T-helper 1 cell treated with Interleukin-12 subunit alpha and Interleukin-12 subunit beta and Interleukin-4 antibody, amounts not matched to agents 30 μg/mL and 1 μg/mL, for 36 hours (primary cell): ENCODE results near the gene PXN.
"Not testable (repeated sequence)": the region's sequence is repeated elsewhere in the genome, so short reads cannot be mapped to it uniquely, and the experiment has no call there.

ENCODE experiments used
- H3K27ac Mint-ChIP-seq: one replicate; pipeline ENCODE4 v1.8.0; 2021; ENCODE audit warnings: mild to moderate bottlenecking, mixed read lengths
- H3K27me3 Mint-ChIP-seq: one replicate; pipeline ENCODE4 v1.8.0; 2021; ENCODE audit warnings: low read depth, mixed read lengths
- H3K36me3 Mint-ChIP-seq: one replicate; pipeline ENCODE4 v1.8.0; 2021; ENCODE audit warnings: low read depth, mixed read lengths
- H3K4me1 Mint-ChIP-seq: one replicate; pipeline ENCODE4 v1.8.0; 2021; ENCODE audit warnings: low read depth, mixed read lengths
- H3K4me3 Mint-ChIP-seq: one replicate; pipeline ENCODE4 v1.8.0; 2021; ENCODE audit warnings: mild to moderate bottlenecking, moderate library complexity, mixed read lengths
- H3K9me3 Mint-ChIP-seq: one replicate; pipeline ENCODE4 v1.8.0; 2021; ENCODE audit warnings: mixed read lengths

The PXN gene

DNA sequence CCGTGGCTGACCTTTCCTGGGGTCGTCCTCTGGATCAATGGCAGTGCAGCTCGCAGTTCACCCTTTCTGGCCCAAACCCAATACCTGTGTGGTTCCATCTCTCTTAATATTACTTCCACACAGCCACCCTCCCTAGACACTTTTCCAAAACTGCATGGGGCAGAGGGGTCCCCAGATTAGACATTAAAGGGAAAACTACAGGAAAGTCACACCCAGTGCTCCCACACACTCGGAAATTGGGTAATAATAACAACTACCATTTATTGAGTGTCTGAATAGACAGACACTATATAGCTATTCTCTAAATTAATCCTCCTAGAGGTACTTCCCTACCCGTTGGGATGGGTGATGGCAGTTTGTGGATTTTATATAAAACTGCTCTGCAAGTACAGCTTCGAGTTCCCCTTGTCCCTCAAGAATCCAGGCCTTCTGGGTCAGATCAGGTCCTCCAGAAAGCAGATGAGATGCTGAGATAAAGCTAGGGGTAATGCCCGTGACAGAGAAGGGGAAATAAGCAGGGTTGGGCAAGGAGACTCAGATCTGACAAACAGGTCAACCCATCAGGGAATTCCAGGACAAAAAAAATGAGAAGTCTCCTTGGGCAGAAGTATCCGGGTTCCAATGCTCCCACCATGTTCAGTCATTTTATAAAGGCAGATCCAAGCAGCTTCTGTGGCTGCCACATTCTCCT lies 795 bp upstream of the PXN start:
- Mint-ChIP-seq H3K27me3 (no peaks in the 10 kb centered on the region), H3K4me1 (peaks cover 33% of the 10 kb centered on the region), H3K36me3 (peaks cover 28% of the 10 kb centered on the region), H3K27ac (peak overlapping the region; percentile 80), H3K9me3 (no peaks in the 10 kb centered on the region), H3K4me3 (peak overlapping the region; percentile 89)

DNA sequence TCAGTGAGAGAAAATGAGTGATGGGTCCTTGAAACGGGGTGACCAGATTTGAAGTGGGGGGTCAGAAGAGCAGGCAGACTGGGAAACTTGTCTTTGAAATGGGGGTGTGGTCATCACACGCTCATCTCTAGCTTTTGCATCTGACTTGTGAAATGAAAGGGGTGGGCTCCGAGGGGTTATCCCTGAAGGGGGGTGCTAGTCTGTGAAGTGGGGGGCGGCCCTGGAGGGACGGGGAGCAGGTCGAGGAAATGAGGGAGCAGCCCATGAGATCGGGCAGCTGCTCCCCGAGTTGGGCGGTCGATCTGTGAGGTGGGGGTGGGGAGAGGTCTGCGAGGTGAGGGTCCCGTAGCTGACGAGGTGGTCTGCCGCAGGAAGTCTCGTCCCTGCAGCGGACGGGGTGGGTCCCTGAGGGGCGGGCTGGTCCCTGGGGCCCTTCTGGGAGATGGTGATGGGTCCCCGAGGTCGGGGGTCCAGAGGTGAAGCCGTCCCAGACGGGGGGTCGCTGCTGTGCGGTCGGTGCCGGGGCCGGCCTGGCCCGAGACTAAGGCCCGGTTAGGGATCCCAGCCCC lies 542 bp downstream of the PXN start:
- Mint-ChIP-seq H3K9me3 (no peaks in the 10 kb centered on the region), H3K27ac (peak overlapping the region; percentile 82), H3K27me3 (no peaks in the 10 kb centered on the region), H3K4me3 (peak overlapping the region; percentile 98), H3K4me1 (peaks cover 42% of the 10 kb centered on the region), H3K36me3 (peaks cover 35% of the 10 kb centered on the region)

- Mint-ChIP-seq H3K27me3 (no peaks in the 10 kb centered on the region), H3K36me3 (peaks cover 40% of the 10 kb centered on the region), H3K27ac (peak overlapping the region; percentile 82), H3K9me3 (no peaks in the 10 kb centered on the region), H3K4me3 (peak overlapping the region; percentile 98), H3K4me1 (peaks cover 47% of the 10 kb centered on the region)
Measured at GRCh38 chr12:120264086-120264903, 1.2 kb downstream of the PXN start.

- H3K27ac Mint-ChIP-seq: peak overlapping the region; percentile 49
- H3K27me3 Mint-ChIP-seq: no peaks in the 10 kb centered on the region
- H3K4me1 Mint-ChIP-seq: peaks cover 49% of the 10 kb centered on the region
- peaks cover 41% of the 10 kb centered on the region for H3K36me3 Mint-ChIP-seq
- H3K4me3 Mint-ChIP-seq: peak overlapping the region; percentile 98
- no peaks in the 10 kb centered on the region for H3K9me3 Mint-ChIP-seq
Measured at GRCh38 chr12:120263748-120264085, 1.8 kb downstream of the PXN start.

DNA sequence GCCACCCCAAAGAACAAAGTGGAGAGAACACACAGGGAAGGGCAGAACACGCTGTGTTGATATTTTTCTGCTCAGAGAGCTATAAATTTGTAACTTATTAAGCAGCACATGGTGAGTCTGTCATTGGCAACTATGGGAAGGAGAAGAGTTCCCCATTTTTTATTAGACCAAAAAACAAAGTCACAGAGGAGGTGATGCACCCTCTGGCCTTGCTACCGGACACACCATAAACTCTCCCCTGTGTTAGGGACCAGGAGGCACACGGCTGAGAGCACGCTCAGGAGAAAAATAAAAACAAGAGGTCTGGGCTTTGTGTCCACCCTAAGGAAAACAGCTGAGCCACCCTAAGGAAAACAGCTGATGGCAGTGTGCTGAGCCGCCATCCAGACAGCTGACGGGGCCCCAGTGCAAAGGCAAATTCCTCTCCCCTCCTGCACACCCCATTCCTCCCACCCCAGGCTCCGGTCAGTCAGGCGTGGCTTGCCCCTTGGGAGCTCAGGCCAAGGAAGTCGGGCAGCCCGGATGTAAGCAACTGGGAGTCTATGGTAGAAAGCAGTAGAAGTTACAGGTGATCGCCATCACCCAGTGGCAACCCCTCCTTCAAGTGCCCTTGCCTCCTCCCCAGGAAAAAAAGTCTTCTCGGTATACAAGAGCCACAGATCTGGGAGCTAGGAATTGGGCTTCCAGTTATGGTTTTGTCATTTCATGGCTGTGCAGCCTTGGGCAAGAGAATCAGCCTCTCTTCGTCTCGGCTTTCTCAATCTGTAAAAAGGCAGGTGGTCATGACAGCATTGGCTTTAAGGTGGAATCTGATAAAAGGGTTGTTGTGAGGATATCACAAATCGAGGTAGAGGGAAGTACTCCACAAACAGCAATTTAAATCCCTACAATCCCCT lies 2.4 kb downstream of the PXN start:
- peak overlapping the region; percentile 98 for H3K4me3 Mint-ChIP-seq
- H3K4me1 Mint-ChIP-seq: peaks cover 54% of the 10 kb centered on the region
- peaks cover 41% of the 10 kb centered on the region for H3K36me3 Mint-ChIP-seq
- H3K27me3 Mint-ChIP-seq: no peaks in the 10 kb centered on the region
- no peaks in the 10 kb centered on the region for H3K9me3 Mint-ChIP-seq
- peak overlapping the region; percentile 79 for H3K27ac Mint-ChIP-seq

DNA sequence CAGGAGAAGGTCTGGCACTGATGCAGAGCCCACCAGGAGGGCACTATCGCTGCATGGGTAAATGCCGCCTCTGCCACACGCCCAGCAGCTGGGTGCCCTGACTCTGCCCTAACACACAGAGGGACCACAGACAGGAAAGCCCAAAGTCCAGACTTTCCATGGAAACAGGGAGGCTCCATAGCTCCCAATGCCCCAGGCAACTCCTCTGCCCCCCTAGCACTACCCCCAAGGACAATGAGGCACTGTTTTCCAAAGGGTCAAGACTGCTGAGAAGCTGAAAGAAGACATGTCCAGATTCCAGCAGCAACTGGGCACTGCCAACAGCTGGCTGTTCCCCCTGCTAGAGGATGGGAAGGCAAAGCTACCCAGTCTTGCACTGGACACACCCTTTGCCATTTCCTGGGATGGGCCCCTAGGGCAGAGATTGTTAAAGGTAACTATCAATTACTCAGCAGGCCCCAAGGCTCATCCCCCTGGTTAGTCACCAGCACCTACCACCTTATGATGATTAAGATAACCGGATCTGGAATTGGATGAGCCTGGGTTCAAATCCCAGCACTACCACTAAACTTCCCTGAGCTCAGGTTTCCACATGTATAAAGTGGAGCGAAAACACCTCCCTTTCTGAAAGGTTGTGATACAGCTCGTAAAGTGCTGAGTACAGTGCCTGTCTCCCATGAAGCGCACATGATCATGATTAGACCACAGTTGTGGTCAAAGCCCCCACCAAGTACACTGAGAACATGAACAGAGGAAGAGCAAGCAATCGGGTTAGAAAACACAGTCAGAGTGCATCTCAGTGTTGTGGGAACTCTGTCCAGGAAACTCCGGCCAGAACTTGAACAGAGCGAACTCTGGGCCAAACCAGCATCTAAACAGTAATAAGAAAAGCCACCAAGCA lies 3.3 kb downstream of the PXN start:
- peaks cover 42% of the 10 kb centered on the region for H3K36me3 Mint-ChIP-seq
- H3K9me3 Mint-ChIP-seq: no peaks in the 10 kb centered on the region
- peak overlapping the region; percentile 98 for H3K4me3 Mint-ChIP-seq
- H3K27me3 Mint-ChIP-seq: no peaks in the 10 kb centered on the region
- peaks cover 57% of the 10 kb centered on the region for H3K4me1 Mint-ChIP-seq
- peak overlapping the region; percentile 79 for H3K27ac Mint-ChIP-seq

GRCh38 chr12:120260607-120261006 lies 4.9 kb downstream of the PXN start:
- H3K27ac Mint-ChIP-seq: peak overlapping the region; percentile 79

DNA sequence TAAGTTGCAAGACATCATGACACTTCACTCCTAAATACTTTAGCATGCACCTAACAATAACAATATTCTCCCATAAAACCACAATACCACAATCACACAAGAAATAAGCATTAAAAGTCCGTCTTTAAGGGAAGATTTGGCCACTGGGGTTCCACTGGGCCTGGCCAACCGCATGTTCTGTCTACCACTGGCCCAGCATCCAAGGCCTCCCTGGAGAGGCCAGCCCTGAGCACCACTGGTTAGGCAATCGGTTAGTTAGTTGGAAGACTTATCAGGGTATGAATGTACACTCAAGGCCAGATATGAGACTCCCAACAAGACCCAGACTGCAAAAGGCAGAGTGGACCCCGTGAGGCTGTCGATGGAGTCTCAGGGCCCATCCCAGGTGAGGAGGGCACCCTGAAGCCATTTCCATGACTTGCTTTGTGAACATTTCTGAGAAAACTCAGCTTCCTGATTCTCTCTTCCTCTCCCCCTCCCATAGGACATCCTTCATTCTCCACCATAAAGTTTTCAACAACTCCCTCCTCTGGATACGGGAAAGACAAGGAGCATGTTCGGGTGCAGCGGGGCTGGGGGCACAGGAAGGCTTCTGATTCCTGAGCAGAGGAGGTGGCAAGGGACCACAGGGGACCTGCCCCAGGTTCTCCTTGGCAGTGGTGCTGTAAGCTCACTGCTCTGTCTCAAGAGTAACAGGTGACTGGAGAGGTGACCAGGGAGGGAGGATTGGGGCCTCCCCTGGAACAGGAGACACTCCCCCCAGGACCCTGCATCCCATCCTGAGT lies 5.9 kb downstream of the PXN start:
- Mint-ChIP-seq H3K4me3 (peak overlapping the region; percentile 9), H3K9me3 (no peaks in the 10 kb centered on the region), H3K36me3 (peaks cover 52% of the 10 kb centered on the region), H3K27ac (peak overlapping the region; percentile 5), H3K4me1 (peaks cover 63% of the 10 kb centered on the region), H3K27me3 (no peaks in the 10 kb centered on the region)

More at GRCh38 chr12:120260607-120261006, 4.9 kb downstream of the PXN start:
- Mint-ChIP-seq H3K27me3 (no peaks in the 10 kb centered on the region), H3K4me3 (peak overlapping the region; percentile 35), H3K9me3 (no peaks in the 10 kb centered on the region), H3K36me3 (peaks cover 50% of the 10 kb centered on the region), H3K4me1 (peaks cover 60% of the 10 kb centered on the region)

DNA sequence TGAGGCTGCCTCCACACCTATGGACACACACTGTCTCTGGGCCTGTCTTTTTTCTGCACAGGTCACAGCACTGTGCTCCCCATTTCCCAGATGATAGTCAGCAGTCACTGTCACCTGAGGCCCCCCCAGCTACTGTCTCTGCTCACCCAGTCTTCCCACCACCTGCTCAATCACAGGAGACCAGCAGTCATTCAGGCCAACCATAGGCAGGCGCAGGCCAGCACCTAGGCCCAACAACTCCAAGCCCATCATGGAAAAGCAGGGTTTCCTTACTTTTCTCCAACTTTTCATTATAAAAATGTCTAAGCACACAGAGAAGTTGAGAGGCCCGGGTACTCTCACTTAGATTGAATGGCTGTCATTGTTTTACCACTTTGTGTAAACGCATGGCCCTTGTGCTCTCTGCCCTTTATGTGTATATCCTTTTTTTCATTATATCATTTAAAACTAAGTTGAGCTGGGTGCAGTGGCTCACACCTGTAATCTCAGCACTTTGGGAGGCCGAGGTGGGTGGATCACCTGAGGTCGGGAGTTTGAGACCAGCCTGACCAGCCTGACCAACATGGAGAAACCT lies 7.1 kb downstream of the PXN start:
- no peaks in the 10 kb centered on the region for H3K9me3 Mint-ChIP-seq
- H3K36me3 Mint-ChIP-seq: peaks cover 49% of the 10 kb centered on the region
- no peaks in the 10 kb centered on the region for H3K27me3 Mint-ChIP-seq
- H3K27ac Mint-ChIP-seq: peak overlapping the region; percentile 62
- peaks cover 65% of the 10 kb centered on the region for H3K4me1 Mint-ChIP-seq
- peak overlapping the region; percentile 7 for H3K4me3 Mint-ChIP-seq

DNA sequence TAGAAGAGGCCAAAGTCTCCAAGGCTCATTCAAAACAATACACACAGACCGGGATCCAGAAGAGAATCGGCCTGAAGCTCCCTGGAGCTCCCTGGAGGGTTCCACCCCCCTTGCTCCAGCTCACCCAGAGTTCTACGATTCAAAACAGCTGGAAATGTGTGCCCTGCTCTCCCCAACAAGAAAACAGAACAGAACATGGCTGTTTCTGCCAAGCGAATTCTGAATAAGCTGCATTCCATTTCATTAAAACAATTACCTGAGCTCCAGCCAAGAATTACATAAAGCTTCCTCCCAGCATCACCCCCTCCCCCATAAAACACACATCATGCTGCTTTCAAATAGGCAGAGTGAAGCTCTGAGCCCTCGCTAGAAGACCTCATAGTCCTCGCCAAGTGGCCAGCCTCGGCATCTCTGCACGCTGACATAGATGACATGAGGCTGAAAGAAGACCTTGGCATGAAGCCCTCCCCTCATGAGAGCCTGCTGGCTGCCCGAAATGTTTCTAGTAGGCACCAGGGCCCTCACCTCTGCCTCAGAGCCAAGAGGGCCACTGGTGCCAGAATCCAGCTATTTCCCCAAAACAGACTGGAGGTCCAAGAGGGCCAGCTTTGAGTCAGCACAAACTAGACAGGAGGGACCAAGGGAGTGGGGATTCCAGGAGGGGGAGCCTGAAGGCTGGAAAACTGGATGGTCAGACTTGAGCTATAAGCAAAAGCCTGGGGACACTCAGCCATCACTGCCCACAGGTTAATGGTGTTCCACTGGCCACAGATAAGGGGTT lies 8.3 kb downstream of the PXN start:
- Mint-ChIP-seq H3K27ac (peak overlapping the region; percentile 93), H3K9me3 (no peaks in the 10 kb centered on the region), H3K27me3 (no peaks in the 10 kb centered on the region), H3K4me3 (no peak overlapping the region), H3K36me3 (peaks cover 40% of the 10 kb centered on the region), H3K4me1 (peaks cover 65% of the 10 kb centered on the region)

DNA sequence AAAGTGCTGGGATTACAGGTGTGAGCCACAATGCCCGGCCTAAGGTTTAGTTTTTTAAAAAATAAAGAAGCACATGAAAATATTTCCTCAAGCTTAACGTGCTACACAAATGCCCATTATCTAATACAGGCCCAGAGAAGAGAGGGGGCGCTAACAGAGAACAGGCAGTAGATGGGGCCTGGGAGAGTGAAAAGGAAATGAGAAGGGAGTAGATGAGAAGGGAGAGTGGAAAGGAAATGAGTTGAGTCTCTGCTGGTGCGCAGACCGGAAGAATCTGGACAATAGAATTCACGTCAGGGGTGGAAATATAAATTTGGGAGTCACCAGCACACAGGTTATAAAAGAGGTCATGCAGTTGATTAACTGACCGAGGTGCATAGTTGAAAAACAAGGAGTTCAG lies 10.7 kb downstream of the PXN start:
- H3K27me3 Mint-ChIP-seq: no peaks in the 10 kb centered on the region
- peaks cover 40% of the 10 kb centered on the region for H3K36me3 Mint-ChIP-seq
- peak overlapping the region; percentile 81 for H3K27ac Mint-ChIP-seq
- no peaks in the 10 kb centered on the region for H3K9me3 Mint-ChIP-seq
- peaks cover 65% of the 10 kb centered on the region for H3K4me1 Mint-ChIP-seq
- H3K4me3 Mint-ChIP-seq: peak overlapping the region; percentile 45

- not testable (repeated sequence) for H3K27me3 Mint-ChIP-seq, H3K9me3 Mint-ChIP-seq
- H3K36me3 Mint-ChIP-seq: peaks cover 48% of the 10 kb centered on the region
- H3K27ac Mint-ChIP-seq: peak overlapping the region; percentile 85
- H3K4me1 Mint-ChIP-seq: peaks cover 68% of the 10 kb centered on the region
- H3K4me3 Mint-ChIP-seq: peak overlapping the region; percentile 71
Measured at GRCh38 chr12:120253313-120253712, 12.2 kb downstream of the PXN start.
